Mesothelial cell of epicardium (in vitro differentiated cells): ENCODE results near the gene ATRN. TPM values are rescaled to one million over a fixed set of nuclear protein-coding genes. Genes with fewer than 3 reads are reported as not detected.

Experiments used
- DNase-seq, 2 experiments: peaks; one replicate each; pipeline ENCODE4 v3.0.0; 2021; ENCODE audit warnings: low spot score in 2 of 2; ENCODE audit not compliant: unreplicated experiment in 2 of 2
- H3K27ac Mint-ChIP-seq: 2 replicates; pipeline ENCODE4 v1.8.0; 2021; ENCODE audit warnings: mixed read lengths
- H3K27me3 Mint-ChIP-seq: 2 replicates; pipeline ENCODE4 v1.8.0; 2021; ENCODE audit warnings: low read depth, mixed read lengths
- H3K36me3 Mint-ChIP-seq: 2 replicates; pipeline ENCODE4 v1.8.0; 2021; ENCODE audit warnings: mixed read lengths
- H3K4me1 Mint-ChIP-seq: 2 replicates; pipeline ENCODE4 v1.8.0; 2021; ENCODE audit warnings: mixed read lengths
- H3K4me3 Mint-ChIP-seq: 2 replicates; pipeline ENCODE4 v1.8.0; 2021; ENCODE audit warnings: mild to moderate bottlenecking, moderate library complexity, mixed read lengths
- H3K9me3 Mint-ChIP-seq: 2 replicates; pipeline ENCODE4 v1.8.0; 2021; ENCODE audit warnings: mixed read lengths
- CTCF ChIP-seq: fragments of 200-600 bp; sonication (generic); IDR thresholded peaks from one replicate; pipeline ENCODE4 v1.5.0; 2021; ENCODE audit warnings: antibody characterized with exemption; ENCODE audit not compliant: unreplicated experiment
- total RNA-seq: library from RNA; stranded (reverse); gene quantifications from 3 replicates; pipeline ENCODE4 v1.2.1, GENCODE V29; 2021

ATRN gene
- total RNA-seq, 1 donor from 2014 or later, result 47.5 TPM

DNA sequence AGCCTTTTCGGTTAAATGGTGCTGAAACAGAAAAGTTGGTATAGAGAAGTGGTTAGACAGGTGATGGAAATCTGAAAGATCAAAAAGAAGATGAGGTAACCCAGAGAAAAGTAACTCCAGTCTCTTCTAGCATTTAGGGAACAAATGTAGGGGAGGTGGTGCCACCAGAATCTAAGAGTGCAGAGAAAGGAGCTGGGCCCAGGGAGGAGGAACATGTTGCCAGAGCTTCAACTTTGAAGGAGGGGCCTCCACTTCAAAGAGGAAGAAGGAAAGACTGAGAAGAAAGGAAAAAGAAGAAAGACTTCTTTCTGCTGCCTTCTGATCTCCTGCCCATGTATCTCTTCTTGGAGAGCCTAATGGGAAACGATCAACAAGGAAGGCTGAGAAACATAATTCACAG lies 23.5 kb upstream of the ATRN start:
- no peak for TF ChIP-seq CTCF
- Mint-ChIP-seq H3K27ac (no peak overlapping the region), H3K9me3 (no peaks in the 10 kb centered on the region), H3K4me1 (no peaks in the 10 kb centered on the region), H3K4me3 (no peak overlapping the region), H3K27me3 (peaks cover 15% of the 10 kb centered on the region), H3K36me3 (no peaks in the 10 kb centered on the region)
- DNase-seq, result no peak

- H3K27ac Mint-ChIP-seq, result no peak overlapping the region
- no peak for TF ChIP-seq CTCF
- no peaks in the 10 kb centered on the region for H3K36me3 Mint-ChIP-seq
- peaks cover 21% of the 10 kb centered on the region for H3K27me3 Mint-ChIP-seq
- no peaks in the 10 kb centered on the region for H3K4me1 Mint-ChIP-seq
- no peaks in the 10 kb centered on the region for H3K9me3 Mint-ChIP-seq
- DNase-seq, result no peak
- no peak overlapping the region for H3K4me3 Mint-ChIP-seq
Observed at GRCh38 chr20:3449319-3449718, 21.5 kb upstream of the ATRN start.

- Mint-ChIP-seq H3K9me3 (no peaks in the 10 kb centered on the region), H3K36me3 (no peaks in the 10 kb centered on the region), H3K4me1 (peaks cover 6% of the 10 kb centered on the region), H3K27me3 (peaks cover 19% of the 10 kb centered on the region), H3K27ac (no peak overlapping the region), H3K4me3 (no peak overlapping the region)
- no peak for TF ChIP-seq CTCF
- no peak for DNase-seq
Observed at GRCh38 chr20:3452136-3452535, 18.7 kb upstream of the ATRN start.

DNA sequence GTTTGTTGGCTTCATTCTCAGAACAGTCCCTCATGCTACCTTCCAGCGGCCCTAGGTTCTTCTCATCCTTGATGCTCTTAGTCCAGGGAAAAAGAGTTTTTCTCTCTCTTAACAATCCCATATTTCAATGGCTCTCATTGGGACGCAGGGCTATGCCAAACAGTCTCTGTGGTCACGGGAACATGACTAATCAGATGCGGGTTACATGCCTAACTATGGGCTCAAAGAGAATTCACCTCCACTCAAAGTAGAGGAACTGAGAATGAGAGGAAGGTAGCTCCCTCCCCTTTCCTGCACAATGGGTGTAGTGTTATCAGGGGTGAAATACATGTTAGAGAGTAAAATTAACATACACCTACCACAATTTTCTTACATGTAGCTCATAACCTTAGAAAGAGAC lies 18.1 kb upstream of the ATRN start:
- no peak for TF ChIP-seq CTCF
- no peak overlapping the region for H3K27ac Mint-ChIP-seq
- no peak overlapping the region for H3K4me3 Mint-ChIP-seq
- H3K27me3 Mint-ChIP-seq, result peaks cover 19% of the 10 kb centered on the region
- H3K9me3 Mint-ChIP-seq, result no peaks in the 10 kb centered on the region
- peaks cover 6% of the 10 kb centered on the region for H3K4me1 Mint-ChIP-seq
- H3K36me3 Mint-ChIP-seq, result no peaks in the 10 kb centered on the region
- no peak for DNase-seq

GRCh38 chr20:3454831-3455230 lies 16.0 kb upstream of the ATRN start:
- no peak overlapping the region for H3K4me3 Mint-ChIP-seq
- H3K4me1 Mint-ChIP-seq, result peaks cover 6% of the 10 kb centered on the region
- no peak for DNase-seq
- no peaks in the 10 kb centered on the region for H3K36me3 Mint-ChIP-seq
- TF ChIP-seq CTCF, result no peak
- no peak overlapping the region for H3K27ac Mint-ChIP-seq
- peaks cover 17% of the 10 kb centered on the region for H3K27me3 Mint-ChIP-seq
- H3K9me3 Mint-ChIP-seq, result no peaks in the 10 kb centered on the region

DNA sequence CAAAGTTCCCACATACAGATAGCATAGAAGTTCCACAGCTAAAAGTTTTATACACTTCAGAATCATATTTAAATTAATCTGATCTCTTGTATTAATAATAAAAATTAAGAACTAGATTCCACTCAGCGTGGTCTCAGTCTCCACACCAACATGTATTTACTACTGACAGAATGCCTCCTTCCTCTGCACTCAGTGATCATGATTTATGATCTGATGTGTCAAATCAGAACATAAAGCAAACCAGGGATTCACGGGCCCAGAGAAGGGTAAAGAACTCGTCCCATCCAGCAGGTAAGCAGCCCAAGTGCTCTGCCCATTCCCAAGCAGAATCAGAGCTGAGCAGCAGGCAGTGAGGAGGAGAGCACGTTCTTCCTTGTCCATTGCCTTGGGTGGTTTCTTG lies 14.2 kb upstream of the ATRN start:
- H3K27me3 Mint-ChIP-seq, result peaks cover 11% of the 10 kb centered on the region
- H3K4me3 Mint-ChIP-seq, result no peak overlapping the region
- no peak for DNase-seq
- H3K9me3 Mint-ChIP-seq, result no peaks in the 10 kb centered on the region
- H3K4me1 Mint-ChIP-seq, result peaks cover 10% of the 10 kb centered on the region
- H3K36me3 Mint-ChIP-seq, result no peaks in the 10 kb centered on the region
- no peak for TF ChIP-seq CTCF
- no peak overlapping the region for H3K27ac Mint-ChIP-seq
